DMS153 (cell line): ENCODE results near the gene SEMA3D.

Experiments
- DNase-seq: peaks from one replicate; lab custom pipeline; 2025; lab: John Stamatoyannopoulos, UW

The SEMA3D gene

GRCh38 chr7:85079434-85079833, 107.4 kb downstream of the SEMA3D start:
- DNase-seq: no peak

- no peak for DNase-seq
Observed at GRCh38 chr7:85078181-85078580, 108.7 kb downstream of the SEMA3D start.

- no peak for DNase-seq
Observed at GRCh38 chr7:85075864-85076263, 111.0 kb downstream of the SEMA3D start.

- DNase-seq: no peak
Observed at GRCh38 chr7:85074992-85075391, 111.9 kb downstream of the SEMA3D start.

GRCh38 chr7:85074016-85074415, 112.8 kb downstream of the SEMA3D start:
- DNase-seq: no peak

GRCh38 chr7:85070967-85071628, 115.8 kb downstream of the SEMA3D start:
- DNase-seq: no peak

GRCh38 chr7:85068799-85069198, 118.1 kb downstream of the SEMA3D start:
- DNase-seq: no peak

- DNase-seq: no peak
Observed at GRCh38 chr7:85067371-85067770, 119.5 kb downstream of the SEMA3D start.

GRCh38 chr7:85065888-85066485, 120.9 kb downstream of the SEMA3D start:
- DNase-seq: no peak

- DNase-seq: no peak
Observed at GRCh38 chr7:85065306-85065705, 121.5 kb downstream of the SEMA3D start.

- DNase-seq: no peak
Observed at GRCh38 chr7:85062651-85063050, 124.2 kb downstream of the SEMA3D start.

- DNase-seq: no peak
Observed at GRCh38 chr7:85061456-85061855, 125.4 kb downstream of the SEMA3D start.

- DNase-seq: no peak
Observed at GRCh38 chr7:85060696-85061095, 126.2 kb downstream of the SEMA3D start.

GRCh38 chr7:85055906-85056305, 130.9 kb downstream of the SEMA3D start:
- DNase-seq: no peak

- DNase-seq: no peak
Observed at GRCh38 chr7:85055196-85055595, 131.7 kb downstream of the SEMA3D start.

GRCh38 chr7:85054306-85054705, 132.6 kb downstream of the SEMA3D start:
- DNase-seq: no peak

GRCh38 chr7:85052894-85053293, 134.0 kb downstream of the SEMA3D start:
- DNase-seq: no peak

- DNase-seq: no peak
Observed at GRCh38 chr7:85052056-85052737, 134.7 kb downstream of the SEMA3D start.

- no peak for DNase-seq
Observed at GRCh38 chr7:85046534-85046933, 140.3 kb downstream of the SEMA3D start.

GRCh38 chr7:85041605-85042216, 145.1 kb downstream of the SEMA3D start:
- peak; percentile 24 for DNase-seq

- DNase-seq: no peak
Observed at GRCh38 chr7:85039196-85039923, 147.5 kb downstream of the SEMA3D start.

- DNase-seq: no peak
Observed at GRCh38 chr7:85038466-85038865, 148.4 kb downstream of the SEMA3D start.
